NCI-H774 (cell line): ENCODE measurements around the gene ZNF669.
A peak's percentile ranks its signal among the peaks of the same experiment; 100 is the strongest.
"Not testable (repeated sequence)": the region's sequence is repeated elsewhere in the genome, so short reads cannot be mapped to it uniquely, and the experiment has no call there.

ENCODE experiments used
- DNase-seq: peaks from one replicate; lab custom pipeline; 2025; lab: John Stamatoyannopoulos, UW

Gene ZNF669

DNA sequence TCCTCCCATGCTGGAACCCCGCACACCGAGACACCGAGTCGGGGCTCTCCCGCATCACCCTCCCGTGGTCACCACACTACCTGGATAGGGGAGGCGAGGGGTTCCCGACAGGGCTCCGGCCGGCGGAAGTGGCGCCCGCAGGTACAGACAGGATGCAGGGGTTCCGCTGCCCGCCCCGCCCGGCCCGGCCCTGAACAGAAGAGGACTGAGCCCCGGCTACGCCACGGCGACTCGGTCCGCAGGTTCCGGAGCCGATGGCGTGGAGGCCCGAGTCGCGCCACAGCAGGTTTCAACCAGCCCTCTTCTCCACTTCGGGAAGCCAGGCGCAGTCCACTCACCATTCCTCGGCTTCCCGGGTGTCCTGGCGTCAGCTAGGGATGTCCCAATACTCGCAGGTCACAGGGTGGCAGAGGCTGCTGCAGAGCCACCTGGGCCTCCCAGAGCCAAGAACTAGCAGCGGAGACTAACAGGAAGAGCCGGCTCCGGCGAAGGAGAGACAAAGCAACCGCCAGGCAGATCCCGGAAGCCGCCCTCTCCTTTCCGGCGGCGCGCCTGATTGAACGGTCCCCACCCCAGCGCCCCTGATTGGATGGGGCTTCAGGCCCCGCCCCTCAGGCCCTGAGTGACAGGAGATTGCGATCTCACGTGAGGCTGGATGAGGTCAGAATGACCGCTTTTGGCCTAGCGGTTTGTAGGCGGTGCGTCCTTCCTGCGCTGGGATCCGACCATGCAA, at the start of gene ZNF669:
TSS of gene ZNF669 (minus strand) at position 498 of the 733 bp plus-strand sequence. CDS start at position 341, 157 bp downstream.
- DNase-seq, result peak; percentile 98

GRCh38 chr1:247147781-247148180, 43.6 kb upstream of the ZNF669 start:
- no peak for DNase-seq

DNA sequence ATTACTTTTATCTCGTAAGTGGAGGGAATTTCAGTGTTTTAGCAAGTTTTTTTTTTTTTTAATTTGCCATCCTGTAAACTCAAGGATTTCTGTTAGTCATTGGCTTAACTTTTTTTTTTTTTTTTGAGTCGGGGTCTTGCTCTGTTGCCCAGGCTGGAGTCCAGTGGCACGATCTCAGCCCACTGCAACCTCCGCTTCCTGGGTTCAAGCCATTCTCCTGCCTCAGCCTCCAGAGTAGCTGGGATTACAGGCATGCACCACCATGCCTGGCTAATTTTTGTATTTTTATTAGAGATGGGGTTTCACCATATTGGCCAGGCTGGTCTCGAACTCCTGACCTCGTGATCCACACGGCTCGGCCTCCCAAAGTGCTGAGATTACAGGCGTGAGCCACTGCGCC, 43.0 kb upstream of the ZNF669 start:
- not testable (repeated sequence) for DNase-seq

DNA sequence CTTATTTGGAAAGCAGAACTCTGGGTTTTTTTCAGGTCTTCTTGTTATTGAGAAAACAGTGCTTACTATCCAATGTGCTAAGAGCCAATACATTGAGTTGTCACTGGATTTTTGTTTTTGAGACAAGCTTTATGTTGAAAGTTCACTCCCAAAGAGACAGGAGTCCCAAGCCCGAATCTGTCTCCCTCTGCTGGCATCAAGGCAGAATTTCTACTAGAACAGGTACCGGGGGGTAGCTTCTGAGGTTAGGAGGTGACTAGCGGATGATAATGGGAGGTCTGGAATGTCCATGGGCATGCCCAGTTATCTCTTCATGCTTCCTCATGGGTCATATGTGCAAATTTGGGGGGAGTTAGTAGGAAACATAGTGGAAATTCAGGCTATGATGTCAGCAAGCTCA, 42.5 kb upstream of the ZNF669 start:
- no peak for DNase-seq

GRCh38 chr1:247145279-247145678, 41.1 kb upstream of the ZNF669 start:
- no peak for DNase-seq

DNA sequence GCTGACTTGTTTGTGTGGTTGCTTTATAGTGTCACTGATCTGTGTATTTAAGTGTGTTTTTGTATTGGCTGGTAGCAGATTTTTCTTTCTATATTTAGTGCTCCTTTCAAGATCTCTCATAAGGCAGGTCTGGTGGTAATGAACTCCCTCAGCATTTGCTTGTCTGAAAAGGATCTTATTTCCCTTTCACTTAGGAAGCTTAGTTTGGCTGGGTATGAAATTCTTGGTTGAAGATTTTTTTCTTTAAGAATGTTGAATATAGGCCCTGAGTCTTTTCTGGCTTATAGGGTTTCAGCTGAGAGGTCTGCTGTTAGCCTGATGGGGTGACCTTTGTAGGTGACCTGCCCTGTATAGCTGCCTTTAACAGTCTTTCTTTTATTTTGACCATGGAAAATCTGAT, 35.4 kb upstream of the ZNF669 start:
- DNase-seq, result not testable (repeated sequence)

- DNase-seq, result no peak
Observed at GRCh38 chr1:247131236-247131635, 27.1 kb upstream of the ZNF669 start.

DNA sequence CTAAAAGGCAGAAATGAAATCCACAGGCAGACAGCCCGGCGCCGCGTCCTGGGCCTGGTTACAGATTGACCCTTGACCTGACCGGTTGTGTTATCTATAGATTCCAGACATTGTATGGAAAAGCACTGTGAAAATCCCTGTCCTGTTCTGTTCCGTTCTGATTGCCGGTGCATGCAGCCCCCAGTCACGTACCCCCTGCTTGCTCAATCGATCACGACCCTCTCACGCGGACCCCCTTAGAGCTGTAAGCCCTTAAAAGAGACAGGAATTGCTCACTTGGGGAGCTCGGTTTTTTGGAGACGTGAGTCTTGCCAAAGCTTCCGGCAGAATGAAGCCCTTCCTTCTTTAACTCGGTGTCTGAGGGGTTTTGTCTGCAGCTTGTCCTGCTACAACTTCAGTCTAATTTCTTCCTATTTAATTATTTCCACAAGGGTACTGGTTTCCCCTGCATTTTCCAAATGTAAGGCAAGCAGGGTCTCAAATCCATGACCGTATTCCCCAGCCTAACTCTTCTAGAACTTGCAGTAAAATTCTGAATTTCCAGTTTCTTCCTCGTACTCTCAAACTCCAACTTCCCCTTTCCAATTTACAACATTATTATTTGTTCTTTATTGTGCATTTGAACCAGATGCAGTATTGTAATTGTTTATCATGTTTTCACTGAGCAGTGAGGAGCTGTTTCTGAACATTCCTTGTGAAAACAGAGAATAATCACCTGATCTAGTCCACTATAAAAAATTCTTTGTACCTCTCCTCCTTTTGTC, 23.5 kb upstream of the ZNF669 start:
- DNase-seq, result not testable (repeated sequence)

- not testable (repeated sequence) for DNase-seq
Observed at GRCh38 chr1:247126601-247127000, 22.4 kb upstream of the ZNF669 start.

- DNase-seq, result not testable (repeated sequence)
Observed at GRCh38 chr1:247126166-247126565, 22.0 kb upstream of the ZNF669 start.

- DNase-seq, result no peak
Observed at GRCh38 chr1:247121382-247121781, 17.2 kb upstream of the ZNF669 start.

GRCh38 chr1:247120408-247120668, 16.2 kb upstream of the ZNF669 start:
- DNase-seq, result not testable (repeated sequence)

GRCh38 chr1:247119600-247120407, 15.6 kb upstream of the ZNF669 start:
- DNase-seq, result no peak

DNA sequence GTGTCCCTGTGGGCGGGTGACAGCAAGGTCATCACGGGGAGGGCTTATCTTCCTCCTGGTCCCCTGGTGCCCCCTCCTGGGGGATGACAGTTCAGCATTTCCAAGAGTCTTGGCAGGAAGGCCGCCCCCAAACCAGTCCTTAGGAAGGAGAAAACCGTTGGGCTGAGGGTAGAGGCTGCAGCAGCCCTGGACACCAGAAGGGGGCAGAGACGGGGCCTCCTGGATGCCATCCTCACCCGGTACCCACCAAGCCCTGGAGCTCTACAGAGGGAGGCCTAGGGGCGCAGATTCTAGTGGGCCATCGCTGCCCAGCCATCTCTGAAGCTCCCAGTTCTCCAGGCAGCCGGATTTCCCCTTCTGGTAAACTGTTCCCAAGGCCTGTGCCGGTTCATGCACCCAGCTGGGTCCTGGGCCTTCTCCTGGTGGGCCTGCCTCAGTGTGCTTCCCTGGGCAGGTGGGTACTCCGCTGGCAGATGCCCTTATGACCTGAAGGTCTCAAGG, 14.8 kb upstream of the ZNF669 start:
- DNase-seq, result peak; percentile 20

- DNase-seq, result no peak
Observed at GRCh38 chr1:247115545-247115944, 11.4 kb upstream of the ZNF669 start.

GRCh38 chr1:247115141-247115510, 11.0 kb upstream of the ZNF669 start:
- DNase-seq, result no peak

DNA sequence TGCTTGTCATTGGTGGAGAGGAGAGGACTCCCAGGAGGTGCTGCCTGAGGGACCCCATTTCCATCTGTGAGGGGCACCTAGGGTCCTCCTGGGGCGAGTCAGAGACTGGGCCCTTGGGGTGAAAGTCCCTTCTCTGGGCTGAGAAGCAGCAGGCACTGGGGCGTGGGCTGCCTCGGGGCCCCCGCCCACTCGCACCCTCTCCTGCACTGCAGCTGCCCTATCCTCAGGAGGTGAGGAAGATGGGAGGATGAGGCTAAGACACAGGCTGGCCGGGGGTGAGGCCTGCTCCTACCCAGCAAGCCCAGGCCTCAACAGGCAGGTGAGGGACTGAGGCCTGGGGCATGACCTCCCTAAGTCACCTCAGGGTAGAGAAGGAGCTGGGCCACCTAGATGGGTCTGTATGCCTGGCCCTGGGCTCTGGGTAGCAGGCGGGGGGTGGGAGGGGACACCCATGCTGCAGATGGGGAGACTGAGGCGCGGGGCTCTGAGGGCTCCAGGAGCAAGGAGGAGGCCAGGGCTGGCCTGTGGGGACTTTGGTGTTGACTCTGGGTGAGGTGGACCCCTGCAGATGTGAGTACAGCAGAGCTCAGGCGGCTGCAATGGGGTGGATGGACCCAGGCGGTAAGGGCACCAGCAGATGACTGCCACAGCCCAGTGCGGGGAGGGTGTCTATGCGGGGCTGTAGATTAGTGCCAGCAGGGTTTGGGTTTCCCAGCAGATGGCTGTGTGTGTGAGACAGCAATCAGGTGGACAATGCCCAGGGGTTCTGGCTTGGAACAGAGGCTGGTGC, 10.4 kb upstream of the ZNF669 start:
- no peak for DNase-seq

DNA sequence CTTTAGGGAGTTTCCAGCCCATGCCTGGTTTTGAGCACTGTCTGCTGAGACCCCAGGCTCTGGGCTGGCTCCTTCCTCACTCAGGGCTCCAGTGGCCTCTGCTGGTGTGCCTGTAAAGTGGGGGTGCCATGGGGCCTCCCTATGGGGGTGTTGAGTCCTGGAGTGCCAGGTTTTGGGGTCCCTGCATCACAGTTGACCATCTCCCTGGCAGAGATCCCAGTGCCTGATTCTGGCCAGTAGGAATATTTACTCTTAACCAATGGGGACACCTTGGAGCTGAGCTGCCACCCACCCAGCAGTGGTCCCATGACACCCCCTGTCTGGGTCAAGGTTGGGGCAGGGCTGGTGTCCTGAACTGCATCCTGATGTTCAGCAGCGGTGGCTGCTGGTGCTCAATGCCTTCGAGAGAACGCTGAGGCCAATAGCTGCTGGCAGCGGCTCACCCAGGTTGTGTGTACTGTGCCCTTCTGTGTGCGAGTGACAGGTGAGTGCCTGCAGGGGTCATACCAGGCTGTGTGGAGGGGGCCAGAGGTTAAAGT, 9.6 kb upstream of the ZNF669 start:
- no peak for DNase-seq

- no peak for DNase-seq
Observed at GRCh38 chr1:247113094-247113497, 8.9 kb upstream of the ZNF669 start.

DNA sequence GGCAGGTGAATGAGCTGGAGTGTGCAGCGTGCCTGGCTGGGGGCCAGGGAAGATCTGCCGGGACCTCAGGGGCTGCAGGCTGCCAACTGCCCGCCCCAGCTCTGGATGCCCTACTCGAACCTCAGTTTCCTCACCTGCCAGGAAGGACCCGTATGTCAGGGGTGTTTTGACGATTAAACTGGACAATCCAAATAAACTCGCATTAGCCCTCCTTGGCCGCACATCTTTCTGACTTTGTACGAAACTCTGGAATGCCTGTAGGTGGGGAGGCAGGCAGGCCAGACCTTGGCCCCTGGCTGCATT, 8.3 kb upstream of the ZNF669 start:
- DNase-seq, result no peak

DNA sequence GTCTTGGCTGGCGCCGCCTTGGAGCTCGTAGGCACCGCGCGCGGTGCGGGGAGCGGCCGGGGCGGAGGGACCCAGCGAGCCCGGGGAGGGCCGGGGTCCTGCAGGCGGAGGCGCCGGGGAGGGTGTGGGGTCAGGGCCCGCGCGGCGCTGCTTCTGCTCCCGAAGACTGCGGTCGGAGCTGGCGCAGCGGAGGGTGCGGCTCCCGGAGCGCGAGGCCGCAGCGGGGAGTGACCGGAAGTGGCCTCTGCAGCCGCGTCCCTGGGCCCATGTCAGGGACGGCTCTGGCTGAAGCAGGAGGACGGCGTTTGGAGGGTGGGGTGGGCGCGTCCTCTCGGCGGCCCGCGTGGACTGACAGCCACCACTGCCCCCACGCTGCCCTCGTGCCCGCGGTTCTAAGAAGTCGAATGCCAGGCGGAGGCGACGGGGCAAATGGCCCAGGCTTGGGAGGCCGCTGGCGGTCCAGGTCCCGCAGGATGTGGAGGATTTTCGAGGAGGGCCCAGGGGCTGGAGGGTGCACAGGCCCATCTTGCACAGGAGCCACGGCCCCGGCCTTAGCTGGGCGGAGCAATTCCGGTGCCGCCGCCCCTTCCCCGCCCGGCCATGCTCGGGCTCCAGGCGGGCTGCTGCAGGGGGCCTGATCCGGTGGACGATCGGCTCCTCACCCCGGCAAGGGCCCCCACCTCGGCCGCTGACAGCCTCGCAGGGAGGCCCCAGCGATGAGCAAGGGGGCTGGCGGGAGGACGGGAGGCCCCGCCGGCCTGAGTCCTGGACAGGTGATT, 7.7 kb upstream of the ZNF669 start:
- DNase-seq, result peak; percentile 35
